BE2C (cell line): Measurements from ENCODE around the gene MYO6.

Experiments
- DNase-seq: peaks from one replicate; pipeline ENCODE4 v3.0.0-alpha.2; 2020
- H3K27me3 ChIP-seq: fragments of 250-450 bp; sonication (Bioruptor Pico); 2 replicates; pipeline ENCODE4 v1.5.1; 2020; ENCODE audit warnings: mild to moderate bottlenecking
- H3K36me3 ChIP-seq: fragments of 250-450 bp; sonication (Bioruptor Pico); 2 replicates; pipeline ENCODE4 v1.5.1; 2020; ENCODE audit warnings: mild to moderate bottlenecking
- H3K4me1 ChIP-seq: fragments of 250-450 bp; sonication (Bioruptor Pico); 2 replicates; pipeline ENCODE4 v1.5.1; 2020
- H3K4me3 ChIP-seq: 2 replicates; pipeline ENCODE4 v1.5.1; 2011; ENCODE audit warnings: low read depth, low read length
- H3K9me3 ChIP-seq: fragments of 250-450 bp; sonication (Bioruptor Pico); 2 replicates; pipeline ENCODE4 v1.5.1; 2020
- CTCF ChIP-seq: IDR thresholded peaks from 2 replicates; pipeline ENCODE4 v1.5.1; 2012; ENCODE audit warnings: mild to moderate bottlenecking, low read depth, low read length

The MYO6 gene

GRCh38 chr6:75940564-75940963, 191.5 kb downstream of the MYO6 start:
- H3K4me1 ChIP-seq, result no peaks in the 10 kb centered on the region
- no peaks in the 10 kb centered on the region for H3K36me3 ChIP-seq
- no peak for TF ChIP-seq CTCF
- DNase-seq, result no peak
- H3K27me3 ChIP-seq, result peaks cover 6% of the 10 kb centered on the region
- no peak overlapping the region for H3K4me3 ChIP-seq
- no peaks in the 10 kb centered on the region; the same call in 1 of the 2 replicates for H3K9me3 ChIP-seq

GRCh38 chr6:75941509-75941908, 192.5 kb downstream of the MYO6 start:
- no peak overlapping the region for H3K4me3 ChIP-seq

GRCh38 chr6:75943381-75943780, 194.3 kb downstream of the MYO6 start:
- no peaks in the 10 kb centered on the region for H3K36me3 ChIP-seq
- no peaks in the 10 kb centered on the region for H3K4me1 ChIP-seq
- H3K27me3 ChIP-seq, result no peaks in the 10 kb centered on the region; the same call in 1 of the 2 replicates
- no peak for DNase-seq
- no peak overlapping the region for H3K4me3 ChIP-seq
- no peak for TF ChIP-seq CTCF
- no peaks in the 10 kb centered on the region; the same call in 1 of the 2 replicates for H3K9me3 ChIP-seq

More at GRCh38 chr6:75941509-75941908, 192.5 kb downstream of the MYO6 start:
- no peak for TF ChIP-seq CTCF
- Histone ChIP-seq H3K4me1 (no peaks in the 10 kb centered on the region), H3K9me3 (no peaks in the 10 kb centered on the region; the same call in 1 of the 2 replicates), H3K27me3 (no peaks in the 10 kb centered on the region; the same call in 1 of the 2 replicates), H3K36me3 (no peaks in the 10 kb centered on the region)
- DNase-seq, result no peak

- Histone ChIP-seq H3K4me1 (no peaks in the 10 kb centered on the region), H3K36me3 (no peaks in the 10 kb centered on the region), H3K9me3 (no peaks in the 10 kb centered on the region), H3K4me3 (no peak overlapping the region), H3K27me3 (no peaks in the 10 kb centered on the region; the same call in 1 of the 2 replicates)
- DNase-seq, result no peak
- TF ChIP-seq CTCF, result no peak
Measured at GRCh38 chr6:75946146-75946831, 197.2 kb downstream of the MYO6 start.

- H3K4me3 ChIP-seq, result no peak overlapping the region
- H3K4me1 ChIP-seq, result no peaks in the 10 kb centered on the region
- no peaks in the 10 kb centered on the region; the same call in 1 of the 2 replicates for H3K27me3 ChIP-seq
- no peak for TF ChIP-seq CTCF
- no peaks in the 10 kb centered on the region for H3K36me3 ChIP-seq
- DNase-seq, result no peak
- no peaks in the 10 kb centered on the region for H3K9me3 ChIP-seq
Measured at GRCh38 chr6:75947935-75948334, 198.9 kb downstream of the MYO6 start.

- Histone ChIP-seq H3K4me1 (no peaks in the 10 kb centered on the region), H3K36me3 (no peaks in the 10 kb centered on the region), H3K9me3 (no peaks in the 10 kb centered on the region), H3K27me3 (no peaks in the 10 kb centered on the region), H3K4me3 (no peak overlapping the region)
- no peak for TF ChIP-seq CTCF
- no peak for DNase-seq
Measured at GRCh38 chr6:75952128-75952527, 203.1 kb downstream of the MYO6 start.
